ENCODE measurements around the gene KCTD13.
A peak's percentile ranks its signal among the peaks of the same experiment; 100 is the strongest.

GRCh38 chr16:29907973-29908372, 18.1 kb downstream of the KCTD13 start:
- TF ChIP-seq POLR2AphosphoS5 (IDR thresholded peaks at IDR 0.05; ENCODE audit: low read depth, low read length) = 0 out of 2 replicates have a peak, but pooled peaks have one; percentile 34
- TF ChIP-seq CTCF (IDR thresholded peaks at IDR 0.05) = no peak
- no peak for TF ChIP-seq USF1 (IDR thresholded peaks at IDR 0.05; ENCODE audit: borderline replicate concordance, low read depth)
- no peak for TF ChIP-seq IRF3 (IDR thresholded peaks at IDR 0.05; ENCODE audit: low read depth, low read length)
- no peak for TF ChIP-seq EP300 (IDR thresholded peaks at IDR 0.05; ENCODE audit: borderline replicate concordance in 1 of 2, low read depth in 1 of 2, low read length in 1 of 2)
- no peak for TF ChIP-seq FOSL2 (IDR thresholded peaks at IDR 0.05; ENCODE audit: borderline replicate concordance, low read depth)
- TF ChIP-seq SIN3A (IDR thresholded peaks at IDR 0.05; ENCODE audit: borderline replicate concordance, low read depth, low read length) = no peak
- no peak for TF ChIP-seq RAD21 (IDR thresholded peaks at IDR 0.05; ENCODE audit: low read length)
- no peak for TF ChIP-seq RXRA (IDR thresholded peaks at IDR 0.05; ENCODE audit: borderline replicate concordance, low read depth)
- TF ChIP-seq FOXJ3 (CRISPR knock-in tag; IDR thresholded peaks at IDR 0.05) = no peak
- no peak for TF ChIP-seq FOXM1 (IDR thresholded peaks at IDR 0.05; ENCODE audit: low read depth)
- TF ChIP-seq REST (IDR thresholded peaks at IDR 0.05; ENCODE audit: low read depth, low read length) = no peak
- no peak for TF ChIP-seq ZBTB33 (IDR thresholded peaks at IDR 0.05; ENCODE audit: borderline replicate concordance, low read depth)

Data from SK-N-SH (cell line).